Adipocyte (in vitro differentiated cells): ENCODE measurements around the gene GNAS.
"Not testable (repeated sequence)": the region's sequence is repeated elsewhere in the genome, so short reads cannot be mapped to it uniquely, and the experiment has no call there.

Experiments used
- DNase-seq: peaks from one replicate; pipeline ENCODE4 v3.0.0-alpha.2; 2015; ENCODE audit warnings: low read depth
- H3K27me3 ChIP-seq: replicated peaks from 2 replicates; pipeline ENCODE4 v1.7.0; 2013; ENCODE audit warnings: mild to moderate bottlenecking, low read length, moderate library complexity; ENCODE audit not compliant: control insufficient read depth, insufficient read depth
- H3K36me3 ChIP-seq: 2 replicates; pipeline ENCODE4 v1.7.0; 2013; ENCODE audit warnings: low read length, mild to moderate bottlenecking, moderate library complexity; ENCODE audit not compliant: control insufficient read depth, insufficient read depth, severe bottlenecking
- H3K4me1 ChIP-seq: 2 replicates; pipeline ENCODE4 v1.7.0; 2013; ENCODE audit warnings: mild to moderate bottlenecking, low read length, moderate library complexity; ENCODE audit not compliant: control insufficient read depth, insufficient read depth
- H3K4me3 ChIP-seq: 2 replicates; pipeline ENCODE4 v1.7.0; 2013; ENCODE audit warnings: mild to moderate bottlenecking, low read length, moderate library complexity
- H3K9ac ChIP-seq: 2 replicates; pipeline ENCODE4 v1.7.0; 2013; ENCODE audit warnings: mild to moderate bottlenecking, low read length, moderate library complexity
- H3K9me3 ChIP-seq: 2 replicates; pipeline ENCODE4 v1.7.0; 2013; ENCODE audit warnings: mild to moderate bottlenecking, low read length, moderate library complexity; ENCODE audit not compliant: control insufficient read depth

Gene GNAS

DNA sequence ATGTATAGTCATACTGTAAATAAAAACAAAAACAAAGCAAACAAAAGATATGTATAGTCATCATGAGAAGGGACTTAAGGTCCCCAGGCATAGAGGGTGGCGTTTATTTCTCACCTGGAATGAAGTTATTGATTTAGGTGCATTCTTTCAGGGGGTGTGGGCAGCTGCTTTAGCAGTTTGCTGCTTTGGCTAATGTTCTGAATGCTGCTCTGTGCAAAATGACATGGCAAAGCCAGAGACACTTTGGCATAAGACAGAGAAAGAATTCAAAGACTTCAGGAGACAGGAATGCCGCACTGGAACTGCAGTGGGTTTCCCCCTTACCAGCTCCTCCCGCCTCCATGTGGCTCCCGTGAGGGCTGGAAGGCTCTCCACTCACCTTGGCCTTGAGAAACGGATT is 92.1 kb downstream of the GNAS start:
- no peak overlapping the region for H3K4me3 ChIP-seq
- no peak for DNase-seq
- no peaks in the 10 kb centered on the region for H3K9me3 ChIP-seq
- peaks cover 7% of the 10 kb centered on the region for H3K27me3 ChIP-seq
- no peaks in the 10 kb centered on the region for H3K4me1 ChIP-seq
- no peaks in the 10 kb centered on the region for H3K36me3 ChIP-seq
- H3K9ac ChIP-seq: no peak overlapping the region

DNA sequence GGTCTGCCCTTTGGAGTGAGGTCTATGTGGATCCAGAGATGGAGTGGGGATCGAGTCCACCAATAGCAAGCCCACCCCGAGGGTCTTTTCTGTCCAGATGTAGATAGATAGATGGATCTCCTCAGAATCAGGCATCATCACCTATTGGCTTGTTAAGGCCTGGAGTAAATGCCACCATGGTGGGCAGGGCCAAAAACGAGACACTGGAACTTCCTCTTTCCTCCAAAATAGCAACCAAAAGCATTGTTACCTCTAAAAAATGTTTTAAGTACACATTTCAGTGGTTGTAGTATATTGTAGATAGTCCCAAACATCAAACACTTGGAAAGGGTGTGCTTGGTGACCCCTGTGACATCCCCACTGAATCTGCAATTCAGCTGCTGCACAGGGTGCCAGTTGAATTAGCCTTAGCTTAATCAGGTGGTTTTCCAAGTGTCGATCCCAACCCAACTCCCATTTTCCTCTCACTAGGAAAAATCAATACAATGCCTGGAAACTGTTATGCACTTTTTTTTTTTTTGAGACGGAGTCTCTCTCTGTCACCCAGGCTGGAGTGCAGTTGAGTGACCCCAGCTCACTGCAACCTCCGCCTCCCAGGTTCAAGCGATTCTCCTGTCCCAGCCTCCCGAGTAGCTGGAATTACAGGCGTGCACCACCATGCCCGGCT is 93.6 kb downstream of the GNAS start:
- H3K4me3 ChIP-seq: no peak overlapping the region
- no peaks in the 10 kb centered on the region for H3K4me1 ChIP-seq
- H3K27me3 ChIP-seq: peaks cover 3% of the 10 kb centered on the region
- H3K9ac ChIP-seq: no peak overlapping the region
- no peaks in the 10 kb centered on the region for H3K9me3 ChIP-seq
- DNase-seq: no peak
- H3K36me3 ChIP-seq: no peaks in the 10 kb centered on the region

DNA sequence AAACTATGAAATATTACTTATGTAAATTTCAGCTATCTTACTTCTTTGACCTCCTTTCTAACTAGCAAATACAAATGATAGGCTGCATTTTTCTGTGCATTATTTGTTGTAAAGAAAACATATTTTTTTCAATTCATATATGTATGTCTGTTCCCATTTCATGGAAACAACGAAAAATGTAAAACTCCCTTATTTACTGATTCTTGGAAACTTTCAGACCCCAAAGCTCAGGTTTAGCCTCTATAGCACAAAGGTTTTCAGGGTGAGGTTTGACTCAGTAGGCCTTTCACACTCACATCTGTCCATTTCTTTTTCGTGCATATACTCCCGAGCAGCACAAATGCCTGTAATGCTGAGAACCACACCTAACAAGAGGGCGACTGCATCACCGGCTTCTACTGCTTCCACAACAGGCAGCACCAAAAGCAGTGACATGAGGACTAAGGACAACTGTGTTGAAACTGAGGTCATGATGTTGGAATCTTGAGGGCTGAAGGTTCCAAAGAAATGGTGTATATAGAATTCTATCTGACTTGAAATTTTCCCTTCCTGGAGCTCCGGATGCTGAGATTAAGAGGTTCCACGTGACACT is 95.4 kb downstream of the GNAS start:
- H3K36me3 ChIP-seq, H3K4me1 ChIP-seq, H3K27me3 ChIP-seq, H3K9me3 ChIP-seq, H3K9ac ChIP-seq, H3K4me3 ChIP-seq, DNase-seq: not testable (repeated sequence)

DNA sequence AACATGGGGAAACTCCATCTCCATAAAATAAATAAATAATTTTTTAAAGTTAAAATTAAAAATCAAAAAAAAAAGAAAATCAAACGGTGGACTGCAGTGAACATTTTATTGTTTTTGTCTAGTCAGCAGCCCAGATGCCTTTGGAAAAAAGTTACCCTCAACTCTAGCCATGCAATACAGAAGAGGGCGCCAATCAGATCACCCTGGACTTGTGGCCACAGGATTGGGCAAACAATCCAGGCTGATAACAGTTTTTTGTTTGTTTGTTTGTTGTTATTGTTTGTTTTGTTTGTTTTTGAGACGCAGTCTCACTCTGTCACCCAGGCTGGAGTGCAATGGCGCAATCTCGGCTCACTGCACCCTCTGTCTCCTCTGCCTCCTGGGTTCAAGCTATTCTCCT is 98.1 kb downstream of the GNAS start:
- H3K36me3 ChIP-seq: no peaks in the 10 kb centered on the region
- no peak overlapping the region for H3K9ac ChIP-seq
- DNase-seq: no peak

DNA sequence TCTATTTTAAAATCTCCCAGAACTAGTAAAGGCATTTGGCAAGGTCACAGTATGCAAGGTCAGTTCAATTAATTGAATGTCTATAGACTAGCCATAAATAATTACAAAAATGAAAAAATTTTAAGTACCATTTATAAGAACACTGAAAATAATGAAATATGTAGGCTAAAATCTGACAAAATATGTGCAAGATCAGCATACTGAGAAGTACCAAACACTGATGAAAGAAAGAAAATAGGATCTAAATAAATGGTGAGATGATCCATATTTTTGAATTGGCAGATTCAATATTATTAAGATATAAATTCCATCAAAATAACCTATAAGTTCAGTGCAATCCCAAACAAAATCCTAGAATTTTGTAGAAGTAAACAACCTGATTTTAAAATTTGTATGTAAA is 100.5 kb downstream of the GNAS start:
- no peaks in the 10 kb centered on the region for H3K27me3 ChIP-seq
- H3K4me1 ChIP-seq: no peaks in the 10 kb centered on the region
- no peak overlapping the region for H3K9ac ChIP-seq
- no peaks in the 10 kb centered on the region for H3K36me3 ChIP-seq
- no peak overlapping the region for H3K4me3 ChIP-seq
- no peak for DNase-seq
- H3K9me3 ChIP-seq: no peaks in the 10 kb centered on the region

More for the DNA sequence above, 98.1 kb downstream of the GNAS start:
- Histone ChIP-seq H3K4me1 (no peaks in the 10 kb centered on the region), H3K9me3 (no peaks in the 10 kb centered on the region), H3K27me3 (peaks cover 3% of the 10 kb centered on the region), H3K4me3 (no peak overlapping the region)

DNA sequence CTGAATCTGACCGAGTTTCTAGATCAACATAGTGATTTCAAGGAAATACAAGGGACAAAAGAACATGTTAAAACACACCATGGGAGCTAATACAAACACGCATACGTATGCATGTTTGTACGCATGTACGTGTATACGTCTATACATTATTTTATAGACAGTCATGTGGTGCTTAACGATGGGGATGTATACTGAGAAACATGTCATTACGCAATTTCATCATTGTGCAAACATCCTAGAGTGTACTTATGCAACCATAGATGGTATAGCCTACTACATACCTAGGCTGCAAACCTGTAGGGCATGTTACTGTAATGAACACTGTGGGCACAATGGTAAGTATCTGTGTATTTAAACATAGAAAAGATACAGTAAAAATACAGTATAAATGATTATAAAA is 103.6 kb downstream of the GNAS start:
- H3K9me3 ChIP-seq: no peaks in the 10 kb centered on the region
- no peaks in the 10 kb centered on the region for H3K4me1 ChIP-seq
- DNase-seq: no peak
- H3K36me3 ChIP-seq: no peaks in the 10 kb centered on the region
- no peaks in the 10 kb centered on the region for H3K27me3 ChIP-seq
- no peak overlapping the region for H3K9ac ChIP-seq
- H3K4me3 ChIP-seq: no peak overlapping the region

DNA sequence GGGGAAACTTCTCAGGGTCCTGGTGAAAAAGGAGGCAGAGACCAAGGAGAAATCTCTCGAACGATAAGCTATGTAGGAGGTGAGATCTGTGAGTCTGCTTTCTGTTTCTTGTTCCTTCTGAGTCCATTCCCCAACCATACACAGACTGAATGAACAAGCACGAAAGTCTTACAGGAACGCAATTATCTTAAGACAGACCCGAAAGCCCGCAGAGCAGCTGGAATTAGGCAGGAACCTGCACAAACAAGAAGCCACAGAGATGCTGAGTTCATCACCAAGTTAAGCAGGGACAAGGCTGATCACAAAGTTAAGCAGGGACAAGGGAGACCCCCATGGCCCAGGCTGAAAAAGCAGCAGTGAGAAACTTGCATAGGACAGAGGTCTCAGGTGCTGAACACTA is 107.1 kb downstream of the GNAS start:
- no peaks in the 10 kb centered on the region for H3K27me3 ChIP-seq
- H3K9me3 ChIP-seq: peaks cover 3% of the 10 kb centered on the region
- H3K36me3 ChIP-seq: no peaks in the 10 kb centered on the region
- H3K9ac ChIP-seq: no peak overlapping the region
- H3K4me1 ChIP-seq: no peaks in the 10 kb centered on the region
- H3K4me3 ChIP-seq: no peak overlapping the region
- no peak for DNase-seq
